Adrenal gland (tissue), 12 donors: ENCODE data around the gene SOX11. TPM values are rescaled to one million over a fixed set of nuclear protein-coding genes. Genes with fewer than 3 reads are reported as not detected.

Experiments
- DNase-seq, 7 donors: peaks; one replicate each; pipeline ENCODE4 v3.0.0-alpha.2; 2019 to 2020
- H3K27ac ChIP-seq, 5 donors: fragments of 200-600 bp; sonication (generic) in 4 of 5; 1 replicate in 3 of 5; 2 replicates in 2 of 5; pipeline versions ENCODE4 v1.5.1 to v1.8.0; 2016 to 2020; ENCODE audit warnings: mild to moderate bottlenecking in 1 of 5
- H3K27me3 ChIP-seq: fragments of 200-600 bp; 2 replicates; pipeline ENCODE4 v1.8.0; 2021
- H3K36me3 ChIP-seq, 2 donors: fragments of 200-600 bp; replicated peaks in 1 of 2; 1 replicate in 1 of 2; 2 replicates in 1 of 2; pipeline versions ENCODE4 v1.5.1 to v1.8.0; 2018 to 2022
- H3K4me1 ChIP-seq, 2 donors: fragments of 200-600 bp; replicated peaks in 1 of 2; 1 replicate in 1 of 2; 2 replicates in 1 of 2; pipeline versions ENCODE4 v1.5.1 to v1.8.0; 2018 to 2021
- H3K4me3 ChIP-seq, 4 donors: fragments of 200-600 bp; sonication (generic) in 3 of 4; one replicate each; pipeline ENCODE4 v1.5.1; 2016 to 2018
- H3K9me3 ChIP-seq, 3 donors: fragments of 200-600 bp; sonication (generic) in 1 of 3; replicated peaks in 1 of 3; 1 replicate in 2 of 3; 2 replicates in 1 of 3; pipeline versions ENCODE4 v1.5.1 to v1.8.0; 2016 to 2021
- POLR2A ChIP-seq, 2 donors: fragments of 450-650 bp; IDR thresholded peaks; one replicate each; pipeline ENCODE4 v1.6.1; 2017; ENCODE audit warnings: antibody characterized with exemption in 2 of 2, mild to moderate bottlenecking in 2 of 2, moderate library complexity in 1 of 2
- WGBS, 4 donors: extraction: QIAGEN DNeasy Blood & Tissue Kit in 2 of 4; methylation state at CpG; one replicate each; pipeline versions ENCODE4 v1.1.5 to v1.1.7; 2013 to 2017; 5-methylcytosine and 5-hydroxymethylcytosine counted together
- intact Hi-C, 2 donors: fragments of 100-400 bp; cut with DNase I; formaldehyde crosslinking; loops; one replicate each; pipeline versions ENCODE4 v1.14.1 to v1.15.0; 2022 to 2023
- polyA plus RNA-seq, 3 donors: library from polyadenylated mRNA; stranded (reverse); fragments of 200-250 nt in 2 of 3; fragments of 350-450 nt in 1 of 3; fragmentation: Illumina TruSeq in 1 of 3; extraction: RNeasy Lipid Tissue Mini Kit (QIAGEN cat#74804) in 1 of 3; gene quantifications; one replicate each; pipeline ENCODE4 v1.2.3, GENCODE V29; 2013 to 2014
- total RNA-seq, 9 donors: library from RNA; depleted of rRNA in 4 of 9; stranded (reverse); fragments of >200 nt in 4 of 9; fragments of 120-200 nt in 1 of 9; fragmentation: NEBNext Ultra II Directional in 1 of 9; extraction: Animal tissue kit (Norgen Biotek cat#: 25700) in 1 of 9; gene quantifications; one replicate each; pipeline versions ENCODE4 v1.1.0 to v1.2.4, GENCODE V29; 2013 to 2023
- TF ChIP-seq, protein P1 (sequence below), 6 experiments: fragments of 450-650 bp in 4 of 6; fragments of 200-600 bp in 2 of 6; sonication (generic) in 1 of 6; IDR thresholded peaks; 1 replicate in 5 of 6; 2 replicates in 1 of 6; pipeline versions ENCODE4 v1.5.1 to v1.8.0; 2016 to 2021; ENCODE audit warnings: antibody characterized with exemption in 6 of 6, mild to moderate bottlenecking in 2 of 6, moderate library complexity in 1 of 6
- donor health status: healthy with polysubstance abuse.
- donor health status: Bipolar disorder and iron deficiency.
- donor health status: DM: yes; HTN: yes; CAD: no.
- donor health status: DM: no; HTN: no; CAD: no.
- donor health status: DM: no; HTN: no; CAD: no.
- donor health status: DM: yes; HTN: yes; CAD: no.

The SOX11 gene
- total and polyA plus RNA-seq, 12 donors: under 0.01 to 1.5 TPM; not detected in 10

DNA sequence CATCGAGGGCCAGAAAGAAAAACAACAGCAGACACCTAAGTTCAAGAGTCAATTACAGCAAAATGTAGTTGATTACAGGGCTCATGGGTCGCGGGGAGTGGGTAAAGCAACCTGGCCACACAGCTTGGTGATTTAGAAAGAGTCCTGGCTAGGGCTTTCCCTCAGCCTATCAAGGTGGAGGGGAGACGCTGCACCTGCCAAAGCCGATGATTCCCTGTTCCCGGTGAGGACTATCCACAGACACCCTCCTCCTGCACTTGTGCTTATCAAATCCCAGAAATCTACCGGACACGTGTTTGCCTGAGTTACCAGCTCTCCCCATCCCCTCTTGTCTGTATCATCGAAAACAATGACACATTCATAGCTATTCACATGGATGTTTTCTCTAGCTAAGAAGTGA lies 7.0 kb upstream of the SOX11 start:
- Histone ChIP-seq H3K9me3 (no peaks in the 10 kb centered on the region), H3K4me1 (no peaks in the 10 kb centered on the region), H3K27me3 (peaks cover 6% of the 10 kb centered on the region), H3K36me3 (no peaks in the 10 kb centered on the region), H3K27ac (no peak overlapping the region), H3K4me3 (no peak overlapping the region)
- DNase-seq: no peak
- no peak for TF ChIP-seq POLR2A (IDR thresholded peaks at IDR 0.05)
- TF ChIP-seq, protein P1, sequence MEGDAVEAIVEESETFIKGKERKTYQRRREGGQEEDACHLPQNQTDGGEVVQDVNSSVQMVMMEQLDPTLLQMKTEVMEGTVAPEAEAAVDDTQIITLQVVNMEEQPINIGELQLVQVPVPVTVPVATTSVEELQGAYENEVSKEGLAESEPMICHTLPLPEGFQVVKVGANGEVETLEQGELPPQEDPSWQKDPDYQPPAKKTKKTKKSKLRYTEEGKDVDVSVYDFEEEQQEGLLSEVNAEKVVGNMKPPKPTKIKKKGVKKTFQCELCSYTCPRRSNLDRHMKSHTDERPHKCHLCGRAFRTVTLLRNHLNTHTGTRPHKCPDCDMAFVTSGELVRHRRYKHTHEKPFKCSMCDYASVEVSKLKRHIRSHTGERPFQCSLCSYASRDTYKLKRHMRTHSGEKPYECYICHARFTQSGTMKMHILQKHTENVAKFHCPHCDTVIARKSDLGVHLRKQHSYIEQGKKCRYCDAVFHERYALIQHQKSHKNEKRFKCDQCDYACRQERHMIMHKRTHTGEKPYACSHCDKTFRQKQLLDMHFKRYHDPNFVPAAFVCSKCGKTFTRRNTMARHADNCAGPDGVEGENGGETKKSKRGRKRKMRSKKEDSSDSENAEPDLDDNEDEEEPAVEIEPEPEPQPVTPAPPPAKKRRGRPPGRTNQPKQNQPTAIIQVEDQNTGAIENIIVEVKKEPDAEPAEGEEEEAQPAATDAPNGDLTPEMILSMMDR (IDR thresholded peaks at IDR 0.05): no peak
- intact Hi-C loops: no loop called here
- 45 to 57% (median 52%) methylated on average over 9 of the region's 9 CpGs for WGBS, 4 donors

DNA sequence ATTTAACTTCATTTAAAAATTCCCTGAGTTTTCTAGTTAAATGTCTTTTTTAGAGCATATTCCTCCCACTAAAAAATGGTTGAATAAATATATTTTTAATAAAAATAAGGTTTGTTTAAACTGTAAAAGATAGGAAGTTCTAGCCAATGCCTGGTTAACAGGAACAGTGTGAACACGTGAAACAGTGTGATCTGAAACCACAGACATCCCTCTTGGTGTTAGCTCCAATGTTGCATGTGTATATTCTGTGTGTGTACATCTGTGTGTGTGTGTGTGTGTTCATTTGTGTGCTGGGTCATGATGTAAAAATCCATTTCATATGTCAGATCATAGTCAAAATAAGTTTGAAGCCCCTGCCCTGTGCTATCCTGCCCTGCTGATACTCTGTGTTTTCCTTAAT lies 6.1 kb upstream of the SOX11 start:
- TF ChIP-seq, protein P1 (IDR thresholded peaks at IDR 0.05): no peak
- TF ChIP-seq POLR2A (IDR thresholded peaks at IDR 0.05): no peak
- no peaks in the 10 kb centered on the region for H3K9me3 ChIP-seq
- H3K27me3 ChIP-seq: peaks cover 11% of the 10 kb centered on the region
- H3K36me3 ChIP-seq: no peaks in the 10 kb centered on the region
- intact Hi-C loops: no loop called here
- no peak overlapping the region for H3K27ac ChIP-seq
- no peaks in the 10 kb centered on the region for H3K4me1 ChIP-seq
- no peak overlapping the region for H3K4me3 ChIP-seq
- DNase-seq: no peak
- 49 to 80% (median 64%) methylated on average over 1 of the region's 1 CpG for WGBS, 4 donors

DNA sequence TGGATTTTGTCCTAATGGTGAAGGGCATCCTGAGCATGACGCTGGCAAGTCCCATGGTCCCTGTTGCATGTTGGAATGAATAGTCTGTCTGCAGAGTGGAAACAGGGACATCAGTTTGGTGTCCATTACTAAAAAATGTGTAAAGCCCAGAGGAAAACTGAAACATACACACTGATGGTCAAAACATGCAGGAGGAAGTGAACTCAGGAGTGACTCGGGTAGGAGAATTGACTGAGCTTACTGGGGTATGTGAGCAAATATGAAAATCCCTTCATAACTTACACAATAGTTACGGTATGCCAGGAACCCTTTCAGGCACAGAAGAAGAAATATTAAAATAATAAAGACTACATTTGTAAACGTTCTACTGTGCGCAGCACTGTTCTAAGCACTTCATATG lies 5.6 kb upstream of the SOX11 start:
- H3K27ac ChIP-seq: no peak overlapping the region
- peaks cover 15% of the 10 kb centered on the region for H3K27me3 ChIP-seq
- H3K4me1 ChIP-seq: no peaks in the 10 kb centered on the region
- DNase-seq: no peak
- intact Hi-C loops: no loop called here
- H3K36me3 ChIP-seq: no peaks in the 10 kb centered on the region
- H3K4me3 ChIP-seq: no peak overlapping the region
- 65 to 70% (median 68%) methylated on average over 5 of the region's 5 CpGs for WGBS, 4 donors
- TF ChIP-seq POLR2A (IDR thresholded peaks at IDR 0.05): no peak
- TF ChIP-seq, protein P1 (IDR thresholded peaks at IDR 0.05): no peak
- no peaks in the 10 kb centered on the region for H3K9me3 ChIP-seq

DNA sequence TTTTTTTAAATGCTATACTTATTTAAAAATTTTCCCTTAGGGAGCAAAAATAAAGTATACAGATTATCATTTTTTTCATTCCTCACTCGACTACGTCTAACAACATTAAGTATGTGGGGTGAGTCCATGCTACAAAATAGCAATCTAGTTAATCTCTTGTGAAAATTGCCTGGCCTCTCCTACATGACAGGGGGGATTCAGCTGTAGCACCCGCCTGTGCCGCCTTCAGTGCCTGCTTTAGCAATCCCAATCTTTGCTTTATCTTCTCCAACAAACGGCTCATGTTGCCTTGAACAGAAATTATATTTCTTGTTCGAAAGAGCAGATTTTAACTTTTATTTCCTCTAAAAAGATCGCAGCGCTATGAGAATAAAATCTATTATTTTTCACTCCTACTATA lies 2.4 kb upstream of the SOX11 start:
- WGBS, 4 donors: 69 to 74% (median 72%) methylated on average over 8 of the region's 8 CpGs
- Histone ChIP-seq H3K9me3 (no peaks in the 10 kb centered on the region), H3K36me3 (no peaks in the 10 kb centered on the region), H3K4me3 (no peak overlapping the region), H3K27ac (no peak overlapping the region), H3K4me1 (no peaks in the 10 kb centered on the region), H3K27me3 (peaks cover 47% of the 10 kb centered on the region)
- DNase-seq: no peak
- TF ChIP-seq, protein P1 (IDR thresholded peaks at IDR 0.05): no peak
- intact Hi-C loops: no loop called here
